CMK (cell line): ENCODE data around the gene SELL.
"Not testable (repeated sequence)": the region's sequence is repeated elsewhere in the genome, so short reads cannot be mapped to it uniquely, and the experiment has no call there.

Source experiments
- DNase-seq: peaks from one replicate; pipeline ENCODE4 v3.0.0-alpha.2; 2010; ENCODE audit warnings: low read depth

SELL gene

DNA sequence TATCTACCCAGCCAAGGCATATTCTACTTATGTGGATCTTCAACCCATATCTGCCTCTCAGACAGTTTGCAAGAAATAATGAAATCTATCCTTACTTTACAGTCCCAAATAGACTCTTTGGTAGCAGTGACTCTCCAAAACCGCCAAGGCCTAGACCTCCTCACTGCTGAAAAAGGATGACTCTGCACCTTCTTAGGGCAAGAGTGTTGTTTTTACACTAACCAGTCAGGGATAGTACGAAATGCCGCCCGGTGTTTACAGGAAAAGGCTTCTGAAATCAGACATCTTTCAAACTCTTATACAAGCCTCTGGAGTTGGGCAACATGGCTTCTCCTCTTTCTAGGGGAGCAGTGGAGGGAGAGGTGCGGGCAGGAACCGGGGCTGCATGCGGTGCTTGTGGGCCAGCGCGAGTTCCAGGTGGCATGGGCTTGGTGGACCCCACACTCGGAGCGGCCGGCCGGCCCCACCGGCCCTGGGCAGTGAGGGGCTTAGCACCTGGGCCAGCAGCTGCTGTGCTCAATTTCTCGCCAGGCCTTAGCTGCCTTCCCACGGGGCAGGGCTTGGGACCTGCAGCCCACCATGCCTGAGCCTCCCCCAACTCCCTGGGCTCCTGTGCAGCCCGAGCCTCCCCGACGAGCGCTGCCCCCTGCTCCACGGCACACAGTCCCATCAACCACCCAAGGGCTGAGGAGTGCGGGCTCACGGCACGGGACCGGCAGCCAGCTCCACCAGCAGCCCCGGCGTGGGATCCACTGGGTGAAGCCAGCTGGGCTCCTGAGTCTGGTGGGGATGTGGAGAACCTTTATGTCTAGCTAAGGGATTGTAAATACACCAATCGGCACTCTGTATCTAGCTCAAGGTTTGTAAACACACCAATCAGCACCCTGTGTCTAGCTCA, 43.5 kb downstream of the SELL start:
- DNase-seq: not testable (repeated sequence)

DNA sequence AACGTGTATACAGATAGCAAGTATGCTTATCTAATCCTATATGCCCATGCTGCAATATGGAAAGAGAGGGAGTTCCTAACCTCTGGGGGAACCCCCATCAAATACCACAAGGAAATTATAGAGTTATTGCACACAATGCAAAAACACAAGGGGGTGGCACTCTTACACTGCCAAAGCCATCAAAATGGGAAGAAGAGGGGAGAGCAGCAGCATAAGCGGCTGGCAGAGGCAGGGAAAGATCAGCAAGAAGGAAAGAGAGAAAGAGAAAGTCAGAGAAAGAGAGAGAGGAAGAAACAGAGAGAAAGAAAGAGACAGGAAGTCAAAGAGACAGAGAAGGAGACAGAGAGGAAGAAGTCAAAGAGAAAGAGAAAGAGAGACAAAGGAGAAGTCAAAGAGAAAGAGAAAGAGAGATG, 44.2 kb downstream of the SELL start:
- not testable (repeated sequence) for DNase-seq

DNA sequence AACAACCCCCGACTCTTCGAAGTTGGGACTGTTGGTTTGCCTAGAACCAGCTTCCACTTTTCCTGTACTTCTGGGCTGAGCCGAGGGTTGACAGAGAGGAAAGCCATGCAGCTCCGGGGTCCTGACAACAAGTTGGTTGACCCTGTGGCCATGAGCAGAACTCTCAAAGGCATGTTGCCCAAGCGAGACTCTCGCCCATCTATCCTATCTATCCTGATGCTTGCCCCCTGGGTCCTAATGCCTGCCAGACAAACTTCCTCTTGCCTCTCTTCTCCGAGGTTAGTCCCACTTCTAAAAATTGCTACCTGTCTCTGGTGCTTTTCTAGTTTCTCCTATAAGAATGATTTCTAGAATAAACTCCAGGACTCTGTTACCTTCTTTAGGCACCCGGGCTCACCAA, 48.7 kb downstream of the SELL start:
- DNase-seq: not testable (repeated sequence)

DNA sequence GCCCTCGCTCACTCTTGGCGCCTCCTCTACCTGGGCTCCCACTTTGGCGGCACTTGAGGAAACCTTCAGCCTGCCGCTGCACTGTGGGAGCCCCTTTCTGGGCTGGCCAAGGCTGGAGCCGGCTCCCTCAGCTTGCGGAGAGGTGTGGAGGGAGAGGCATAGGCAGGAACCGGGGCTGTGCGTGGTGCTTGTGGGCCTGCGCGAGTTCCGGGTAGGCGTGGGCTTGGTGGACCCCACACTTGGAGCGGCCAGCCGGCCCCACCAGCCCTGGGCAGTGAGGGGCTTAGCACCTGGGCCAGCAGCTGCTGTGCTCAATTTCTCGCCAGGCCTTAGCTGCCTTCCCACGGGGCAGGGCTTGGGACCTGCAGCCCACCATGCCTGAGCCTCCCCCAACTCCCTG, 50.4 kb downstream of the SELL start:
- DNase-seq: not testable (repeated sequence)

DNA sequence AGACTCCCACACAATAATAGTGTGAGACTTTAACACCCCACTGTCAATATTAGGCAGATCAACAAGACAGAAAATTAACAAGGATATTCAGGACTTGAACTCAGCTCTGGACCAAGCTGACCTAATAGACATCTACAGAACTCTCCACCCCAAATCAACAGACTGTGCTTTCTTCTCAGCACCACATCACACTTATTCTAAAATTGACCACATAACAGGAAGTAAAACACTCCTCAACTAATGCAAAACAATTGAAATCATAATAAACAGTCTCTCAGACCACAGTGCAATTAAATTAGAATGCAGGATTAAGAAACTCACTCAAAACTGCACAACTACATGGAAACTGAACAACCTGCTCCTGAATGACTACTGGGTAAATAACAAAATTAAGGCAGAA, 52.6 kb downstream of the SELL start:
- not testable (repeated sequence) for DNase-seq

DNA sequence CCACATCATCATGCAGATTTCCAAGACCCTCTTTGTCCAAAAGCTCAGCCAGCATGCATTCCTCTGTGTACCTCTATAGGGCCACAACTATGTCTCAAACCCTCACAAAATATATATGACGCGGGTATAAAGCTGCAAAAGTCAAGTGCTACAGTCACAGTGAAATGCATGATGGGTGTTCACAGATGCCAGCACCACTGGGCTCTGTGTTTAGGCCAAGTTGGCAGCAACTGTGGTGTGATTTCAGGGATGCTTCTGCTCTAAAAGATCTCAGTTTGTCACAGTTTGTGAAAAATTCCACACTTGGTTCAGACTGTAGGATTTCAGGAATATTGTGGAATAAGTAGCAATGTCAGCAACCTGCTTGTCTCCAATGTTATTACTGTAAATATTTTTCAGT, 57.5 kb downstream of the SELL start:
- DNase-seq: no peak

DNA sequence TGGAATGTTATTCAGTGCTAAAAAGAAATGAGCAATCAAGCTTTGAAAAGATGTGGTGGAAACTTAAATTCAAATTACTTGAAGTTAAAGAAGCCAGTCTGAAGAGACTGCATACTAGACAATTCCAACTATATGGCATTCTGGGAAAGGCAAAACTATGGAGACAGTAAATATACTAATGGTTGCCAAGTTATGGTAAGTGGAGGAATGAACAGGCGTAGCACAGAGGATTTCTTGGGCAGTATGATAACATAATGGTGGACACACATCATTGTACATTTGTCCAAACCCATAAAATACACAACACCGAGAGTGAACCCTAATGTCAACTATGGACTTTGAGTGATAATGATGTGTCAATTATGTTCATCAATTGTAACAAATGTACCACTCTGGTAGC, 60.4 kb downstream of the SELL start:
- DNase-seq: no peak

DNA sequence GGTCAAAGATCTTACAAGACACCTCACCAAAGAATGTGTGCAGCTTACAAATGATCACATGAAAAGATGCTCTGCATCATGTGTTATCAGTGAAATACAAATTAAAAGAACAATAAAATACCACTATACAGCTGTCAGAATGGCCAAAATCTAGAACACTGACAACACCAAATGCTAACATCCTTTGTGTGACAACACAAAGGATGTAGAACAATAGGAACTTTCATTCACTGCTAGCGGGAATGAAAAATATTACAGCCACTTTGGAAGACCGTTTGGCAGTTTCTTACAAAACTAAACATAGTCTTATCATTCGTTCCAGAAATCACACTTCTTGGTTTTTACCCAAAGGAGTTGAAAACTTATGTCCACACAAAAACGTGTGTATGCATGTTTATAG, 60.9 kb downstream of the SELL start:
- DNase-seq: no peak

DNA sequence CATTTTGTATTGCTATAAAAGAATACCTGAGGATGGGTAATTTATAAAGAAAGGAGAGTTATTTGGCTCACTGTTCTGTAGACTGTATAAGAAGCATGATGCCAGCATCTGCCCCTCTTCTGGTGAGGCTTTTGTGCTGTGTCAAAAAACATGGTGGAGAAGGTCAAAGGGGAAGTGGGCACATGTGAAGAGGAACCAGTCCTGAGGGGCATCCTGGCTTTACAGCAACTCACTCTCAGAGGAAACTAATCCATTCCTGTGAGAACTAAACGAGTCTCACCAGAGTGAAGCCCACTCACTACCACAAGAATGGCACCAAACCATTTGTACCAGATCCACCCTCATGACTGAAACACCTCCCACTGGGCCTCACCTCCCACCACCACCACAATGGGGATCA, 62.7 kb downstream of the SELL start:
- DNase-seq: no peak

DNA sequence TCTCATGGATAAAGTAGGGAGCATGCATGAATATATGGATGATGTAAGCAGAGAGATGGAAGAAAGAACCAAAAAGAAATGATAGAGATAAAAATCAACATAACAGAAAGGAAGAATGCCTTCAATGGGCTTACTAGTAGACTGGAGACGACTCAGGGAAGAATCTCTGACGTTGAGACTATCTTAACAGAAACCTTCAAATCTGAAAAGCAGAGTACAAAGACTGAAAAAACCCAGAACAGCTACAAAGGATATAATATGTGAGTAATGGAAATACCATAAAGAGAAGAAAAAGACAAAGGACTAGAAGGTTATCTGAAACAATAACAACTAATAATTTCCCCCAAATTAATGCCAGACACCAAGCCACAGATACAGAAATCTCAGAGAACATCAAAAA, 63.2 kb downstream of the SELL start:
- DNase-seq: no peak

DNA sequence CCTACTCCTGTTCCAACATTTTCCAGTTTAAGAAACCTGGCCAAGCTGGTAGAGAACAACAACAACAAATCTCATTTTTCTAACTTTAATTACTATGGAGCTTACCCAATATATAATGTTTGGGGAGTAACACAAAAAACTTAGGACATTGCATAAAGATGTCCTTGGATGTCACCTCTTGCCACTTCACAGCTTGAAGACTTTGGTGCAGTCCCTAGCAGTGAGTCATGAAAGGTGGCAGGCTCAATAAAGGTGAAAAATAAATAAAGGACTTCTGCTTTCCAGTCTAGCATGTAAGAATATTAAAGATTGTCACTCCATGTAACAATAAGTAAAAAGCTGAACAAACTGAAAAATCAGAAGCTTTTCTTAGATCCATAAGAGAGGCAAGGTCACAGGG, 63.9 kb downstream of the SELL start:
- DNase-seq: no peak

DNA sequence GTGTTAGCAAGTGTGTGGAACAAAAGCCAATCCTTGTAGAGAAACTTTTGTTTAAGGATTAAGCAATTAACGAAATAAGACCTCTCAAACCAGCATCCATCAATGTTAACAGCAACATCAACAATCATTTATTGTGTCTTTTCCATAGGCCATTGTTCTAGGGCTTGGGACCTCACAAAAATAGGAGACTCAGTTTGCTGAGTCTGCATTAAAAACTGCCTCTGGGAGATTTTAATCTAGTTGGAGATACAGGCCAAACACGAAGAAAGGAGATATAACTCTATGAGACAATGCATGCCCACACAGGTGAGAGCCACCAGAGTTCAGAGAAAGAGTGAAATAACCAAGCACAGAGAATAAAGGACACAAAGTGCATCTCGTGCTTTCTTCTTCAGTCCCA, 67.1 kb downstream of the SELL start:
- DNase-seq: no peak
